ENCODE results near the gene CDH18. TPM values are rescaled to one million over a fixed set of nuclear protein-coding genes. Genes with fewer than 3 reads are reported as not detected.

Gene CDH18
- total and polyA plus RNA-seq, 2 donors (not counting 3 experiments of a cell fraction or from before 2014, with no cell fraction given) = 0.06 TPM; not detected in 1

DNA sequence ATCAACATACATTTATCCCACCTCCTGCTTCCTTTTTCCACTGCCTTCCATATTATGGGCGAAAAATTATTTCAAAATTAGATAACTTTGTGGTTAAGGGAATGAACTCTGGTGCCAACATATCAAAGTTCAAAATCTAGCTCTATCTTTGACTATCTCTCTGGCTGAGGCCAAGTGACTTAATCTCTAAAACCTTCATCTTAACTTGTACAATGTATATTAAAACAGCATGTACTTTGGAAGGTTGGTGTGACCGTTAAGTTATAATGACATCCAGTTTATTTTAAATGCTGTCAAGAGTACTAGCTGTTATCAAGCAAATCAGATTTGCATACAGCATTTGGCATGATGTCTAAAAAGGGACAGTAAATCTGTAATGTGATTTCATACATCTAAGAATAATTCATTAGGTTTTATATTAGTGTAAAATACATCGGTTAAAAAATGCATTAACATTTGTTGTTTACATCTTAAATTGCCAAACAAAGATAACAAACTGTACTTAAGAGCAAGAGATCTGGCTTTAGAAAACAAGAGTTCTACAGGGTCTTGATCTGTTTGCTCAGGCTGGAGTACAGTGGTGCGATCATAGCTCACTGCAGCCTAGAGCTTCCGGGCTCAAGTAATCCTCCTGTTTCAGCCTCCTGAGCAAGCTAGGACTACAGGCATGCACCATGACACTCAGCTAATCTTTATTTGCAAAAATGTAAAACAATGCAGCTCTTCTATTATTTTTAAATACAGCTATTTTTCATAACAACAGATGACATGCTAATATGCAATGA, 102.8 kb downstream of the CDH18 start:
- POLR2A ChIA-PET = no interaction called here
- FAIRE-seq = no peak
- H3K9me1 ChIP-seq (replicated peaks; ENCODE audit: control insufficient read depth, extremely low read depth, insufficient read depth, low read length) = no peaks in the 10 kb centered on the region
- no peak overlapping the region for H3K27ac ChIP-seq (ENCODE audit: insufficient read depth, low read depth, low read length)
- no peaks in the 10 kb centered on the region for H4K20me1 ChIP-seq (replicated peaks; ENCODE audit: control insufficient read depth, extremely low read depth, insufficient read depth, low read length)
- H3K9ac ChIP-seq (replicated peaks; ENCODE audit: extremely low read depth, insufficient read depth, low read length) = no peak overlapping the region
- CTCF ChIA-PET = no interaction called here
- DNase-seq (ENCODE audit: low read depth, low spot score) = no peak
- no TSS peak for BruUV-seq (replicated peaks)
- H3K27me3 ChIP-seq (ENCODE audit: control insufficient read depth in 2 of 2, insufficient read depth in 2 of 2, low read length in 2 of 2) = no peaks in the 10 kb centered on the region
- no peak overlapping the region for H2AFZ ChIP-seq (ENCODE audit: low read depth, low read length)
- H3K4me1 ChIP-seq (ENCODE audit: control insufficient read depth, extremely low read depth, insufficient read depth, low read length) = no peaks in the 10 kb centered on the region
- H3K36me3 ChIP-seq (ENCODE audit: control insufficient read depth in 2 of 2, extremely low read depth in 1 of 2, insufficient read depth in 2 of 2, low read length in 2 of 2) = no peaks in the 10 kb centered on the region
- H3K9me3 ChIP-seq (replicated peaks; ENCODE audit: control insufficient read depth, insufficient read depth, low read length) = no peaks in the 10 kb centered on the region
- no peak for TF ChIP-seq EZH2 (IDR thresholded peaks at IDR 0.05; ENCODE audit: borderline replicate concordance, low read depth, low read length, severe bottlenecking)
- no peak for TF ChIP-seq POLR2A (IDR thresholded peaks at IDR 0.05; ENCODE audit: low read depth, low read length)
- TF ChIP-seq FOS (IDR thresholded peaks at IDR 0.05; ENCODE audit: borderline replicate concordance, insufficient read depth, low read length) = no peak
- TF ChIP-seq POLR2AphosphoS5 (IDR thresholded peaks at IDR 0.05; ENCODE audit: insufficient read depth, low read depth, low read length) = no peak
- no peak for TF ChIP-seq MYC (IDR thresholded peaks at IDR 0.05; ENCODE audit: low read depth, low read length)
- TF ChIP-seq, protein P1, sequence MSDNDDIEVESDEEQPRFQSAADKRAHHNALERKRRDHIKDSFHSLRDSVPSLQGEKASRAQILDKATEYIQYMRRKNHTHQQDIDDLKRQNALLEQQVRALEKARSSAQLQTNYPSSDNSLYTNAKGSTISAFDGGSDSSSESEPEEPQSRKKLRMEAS (IDR thresholded peaks at IDR 0.05; ENCODE audit: insufficient read depth, insufficient read length) = no peak
- TF ChIP-seq, protein P2, sequence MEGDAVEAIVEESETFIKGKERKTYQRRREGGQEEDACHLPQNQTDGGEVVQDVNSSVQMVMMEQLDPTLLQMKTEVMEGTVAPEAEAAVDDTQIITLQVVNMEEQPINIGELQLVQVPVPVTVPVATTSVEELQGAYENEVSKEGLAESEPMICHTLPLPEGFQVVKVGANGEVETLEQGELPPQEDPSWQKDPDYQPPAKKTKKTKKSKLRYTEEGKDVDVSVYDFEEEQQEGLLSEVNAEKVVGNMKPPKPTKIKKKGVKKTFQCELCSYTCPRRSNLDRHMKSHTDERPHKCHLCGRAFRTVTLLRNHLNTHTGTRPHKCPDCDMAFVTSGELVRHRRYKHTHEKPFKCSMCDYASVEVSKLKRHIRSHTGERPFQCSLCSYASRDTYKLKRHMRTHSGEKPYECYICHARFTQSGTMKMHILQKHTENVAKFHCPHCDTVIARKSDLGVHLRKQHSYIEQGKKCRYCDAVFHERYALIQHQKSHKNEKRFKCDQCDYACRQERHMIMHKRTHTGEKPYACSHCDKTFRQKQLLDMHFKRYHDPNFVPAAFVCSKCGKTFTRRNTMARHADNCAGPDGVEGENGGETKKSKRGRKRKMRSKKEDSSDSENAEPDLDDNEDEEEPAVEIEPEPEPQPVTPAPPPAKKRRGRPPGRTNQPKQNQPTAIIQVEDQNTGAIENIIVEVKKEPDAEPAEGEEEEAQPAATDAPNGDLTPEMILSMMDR (IDR thresholded peaks at IDR 0.05; ENCODE audit: extremely low read depth in 1 of 2, insufficient read depth in 1 of 2, low read depth in 1 of 2, low read length in 2 of 2) = no peak
- TF ChIP-seq JUN (IDR thresholded peaks at IDR 0.05; ENCODE audit: borderline replicate concordance, insufficient read depth, insufficient read length, low read depth) = no peak
- no peak for TF ChIP-seq GATA2 (IDR thresholded peaks at IDR 0.05; ENCODE audit: insufficient read depth, insufficient read length, low read depth, low read length)
- no peaks in the 10 kb centered on the region for H3K79me2 ChIP-seq (ENCODE audit: control insufficient read depth, insufficient read depth, low read length)
- H3K4me2 ChIP-seq (ENCODE audit: insufficient read depth, low read length) = no peak overlapping the region
- dilution Hi-C loops (cut with MboI; ENCODE audit: extremely low pct_ligation_motif_present, low sequenced_read_pairs) = no loop called here
- intact Hi-C loops (cut with micrococcal nuclease) = no loop called here
- no peak overlapping the region for H3K4me3 ChIP-seq (replicated peaks in 1 of 3; ENCODE audit: insufficient read depth in 1 of 3, low read depth in 1 of 3, low read length in 3 of 3)

All from endothelial cell of umbilical vein (primary cell).